NCI-H510A treated with DMSO at 0.1 percent for 48 hours (cell line): ENCODE measurements around the gene DIDO1.
"Not testable (repeated sequence)": the region's sequence is repeated elsewhere in the genome, so short reads cannot be mapped to it uniquely, and the experiment has no call there.

Experiments used
- DNase-seq: peaks from one replicate; lab custom pipeline; 2025; lab: John Stamatoyannopoulos, UW

The DIDO1 gene

DNA sequence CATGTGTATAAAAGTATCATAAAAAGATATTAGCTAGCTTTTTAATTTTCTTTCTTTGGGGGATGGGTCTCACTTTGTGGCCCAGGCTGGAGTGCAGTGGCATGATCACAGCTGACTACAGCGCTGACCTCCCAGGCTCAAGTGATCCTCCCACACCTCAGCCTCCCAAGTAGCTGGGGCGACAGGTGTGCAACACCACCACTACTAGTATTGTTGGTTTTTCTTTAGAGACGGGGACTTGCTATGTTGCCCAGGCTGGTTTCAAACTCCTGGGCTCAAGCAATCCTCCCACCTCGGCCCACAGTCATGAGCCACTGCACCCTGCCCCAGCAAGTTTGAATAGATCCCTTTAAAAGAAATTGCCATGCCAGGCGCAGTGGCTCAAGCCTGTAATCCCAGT, 71.2 kb downstream of the DIDO1 start:
- DNase-seq, result no peak

- DNase-seq, result no peak
These were observed 72.2 kb downstream of the DIDO1 start for GRCh38 chr20:62854121-62854520.

DNA sequence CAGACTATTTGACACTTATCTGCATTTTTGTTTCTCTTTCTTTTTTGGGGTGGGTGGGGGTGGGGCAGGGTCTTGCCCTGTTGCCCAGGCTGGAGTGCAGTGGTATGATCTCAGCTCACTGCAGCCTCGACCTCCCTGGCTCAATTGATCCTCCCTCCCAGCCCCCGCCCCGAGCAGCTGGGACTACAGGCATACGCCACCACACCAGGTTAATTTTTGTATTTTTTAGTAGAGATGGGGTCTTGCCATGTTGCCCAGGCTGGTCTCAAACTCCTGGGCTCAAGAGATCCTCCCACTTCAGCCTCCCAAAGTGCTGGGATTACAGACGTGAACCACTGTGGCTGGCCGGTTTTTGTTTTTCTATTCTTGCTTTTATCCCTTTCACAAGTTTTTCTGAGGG, 73.0 kb downstream of the DIDO1 start:
- not testable (repeated sequence) for DNase-seq

DNA sequence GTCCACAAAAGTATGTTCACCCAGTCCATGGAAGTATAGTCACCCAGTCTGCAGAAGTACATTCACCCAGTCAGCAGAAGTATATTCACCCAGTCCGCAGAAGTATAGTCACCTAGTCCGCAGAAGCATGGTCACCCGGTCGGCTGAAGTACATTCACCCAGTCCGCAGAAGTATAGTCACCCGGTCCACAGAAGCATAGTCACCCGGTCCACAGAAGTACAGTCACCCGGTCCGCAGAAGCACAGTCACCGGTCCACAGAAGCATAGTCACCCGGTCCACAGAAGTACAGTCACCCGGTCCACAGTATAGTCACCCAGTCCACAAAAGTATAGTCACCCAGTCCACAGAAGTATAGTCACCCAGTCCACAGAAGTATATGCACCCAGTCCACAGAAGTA, 73.5 kb downstream of the DIDO1 start:
- no peak for DNase-seq

- no peak for DNase-seq
These were observed 74.1 kb downstream of the DIDO1 start for GRCh38 chr20:62852196-62852595.

DNA sequence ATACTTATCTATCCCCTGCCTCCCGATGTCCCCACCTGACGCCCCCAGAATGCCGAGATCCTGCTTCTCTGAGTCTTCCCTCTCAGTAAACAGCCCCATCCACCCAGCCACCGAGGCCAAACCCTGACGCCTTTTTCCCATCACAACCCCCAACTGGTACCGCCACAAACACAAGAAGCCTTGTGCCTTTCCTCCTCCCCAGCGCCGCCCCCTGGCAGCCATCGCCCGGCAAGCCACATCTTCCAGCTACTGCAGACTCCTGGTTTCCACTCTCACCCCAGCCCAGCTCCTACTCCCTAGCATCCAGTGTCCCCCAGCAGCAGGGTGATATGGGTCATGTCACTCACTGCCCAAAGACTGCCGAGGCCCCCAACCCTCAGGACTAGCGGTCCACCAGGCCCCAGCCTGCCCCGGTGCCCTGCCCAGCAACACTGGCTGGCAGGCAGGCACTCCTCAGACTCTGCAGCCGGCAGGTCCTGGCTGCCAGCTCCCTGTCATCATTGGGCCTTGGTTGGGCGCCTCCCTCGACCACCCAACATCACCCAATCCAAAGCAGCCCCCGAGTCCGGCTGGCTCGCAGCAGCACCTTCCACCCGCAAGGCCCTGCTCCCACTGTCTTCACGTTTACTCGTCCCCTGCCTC, 75.9 kb downstream of the DIDO1 start:
- no peak for DNase-seq

- no peak for DNase-seq
These were observed 76.9 kb downstream of the DIDO1 start for GRCh38 chr20:62849431-62849830.

DNA sequence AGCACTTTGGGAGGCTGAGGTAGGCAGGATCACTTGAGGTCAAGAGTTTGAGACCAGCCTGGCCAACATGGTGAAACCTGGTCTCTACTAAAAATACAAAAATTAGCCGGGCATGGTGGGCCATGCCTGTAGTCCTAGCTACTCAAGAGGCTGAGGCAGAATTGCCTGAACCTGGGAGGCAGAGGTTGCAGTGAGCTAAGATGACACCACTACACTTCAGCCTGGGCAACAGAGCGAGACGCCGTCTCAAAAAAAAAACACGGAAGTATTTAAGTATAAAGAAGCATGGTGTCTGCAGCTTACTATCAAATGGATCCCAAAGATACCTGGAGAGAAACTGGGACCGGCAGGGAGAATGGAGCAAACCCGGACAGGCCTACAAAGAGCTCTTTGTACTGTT, 77.4 kb downstream of the DIDO1 start:
- not testable (repeated sequence) for DNase-seq

- no peak for DNase-seq
These were observed 80.0 kb downstream of the DIDO1 start for GRCh38 chr20:62846166-62846890.

DNA sequence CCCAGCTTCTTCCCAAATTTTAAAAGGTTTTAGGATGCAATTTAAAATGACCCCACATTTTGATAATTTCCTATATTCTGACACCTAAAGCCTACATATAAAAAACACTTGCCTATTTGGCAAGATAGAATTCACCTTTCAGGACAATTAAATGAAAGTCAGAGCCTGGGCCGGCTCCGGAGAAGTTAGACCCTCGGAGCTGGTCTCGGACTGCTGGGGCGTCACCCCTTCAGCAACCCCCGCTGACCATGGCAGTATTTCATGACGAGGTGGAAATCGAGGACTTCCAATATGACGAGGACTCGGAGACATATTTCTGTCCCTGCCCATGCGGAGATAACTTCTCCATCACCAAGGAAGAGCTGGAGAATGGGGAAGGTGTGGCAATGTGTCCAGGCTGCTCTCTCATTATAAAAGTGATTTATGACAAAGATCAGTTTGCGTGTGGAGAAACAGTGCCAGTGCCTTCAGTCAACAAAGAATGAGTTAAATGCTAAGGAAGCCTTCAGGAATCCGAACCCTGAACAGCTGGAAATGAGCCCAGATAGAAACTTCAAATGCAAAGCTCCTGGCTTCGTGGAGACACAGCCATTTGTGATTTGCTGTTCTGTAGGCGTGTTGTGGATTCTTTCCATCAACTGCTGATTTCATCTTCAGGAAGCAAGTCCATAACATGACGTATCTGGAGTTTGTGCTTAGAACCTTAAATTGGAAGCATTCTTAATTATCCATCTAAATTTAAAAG, 80.7 kb downstream of the DIDO1 start:
- DNase-seq, result no peak

- DNase-seq, result no peak
These were observed 82.1 kb downstream of the DIDO1 start for GRCh38 chr20:62844182-62844581.

DNA sequence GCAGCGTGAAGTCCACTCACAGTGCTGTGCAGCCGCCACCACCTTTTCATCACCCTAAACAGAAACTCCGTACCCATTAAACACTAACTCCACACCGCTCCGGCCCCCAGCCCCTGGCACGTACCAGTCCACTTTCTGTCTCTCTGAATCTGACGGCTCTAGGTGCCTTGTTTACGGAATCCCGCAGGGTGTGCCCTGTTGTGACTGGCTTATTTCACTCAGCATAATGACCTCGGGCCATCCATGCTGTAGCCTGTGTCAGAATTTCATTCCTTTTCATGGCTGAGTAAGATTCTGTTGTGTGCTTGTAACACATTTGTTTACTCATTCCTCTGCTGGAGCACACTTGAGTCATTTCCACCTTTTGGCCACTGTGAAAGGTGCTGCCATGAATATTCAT, 82.6 kb downstream of the DIDO1 start:
- DNase-seq, result no peak

- no peak for DNase-seq
These were observed 84.5 kb downstream of the DIDO1 start for GRCh38 chr20:62841705-62842212.

- DNase-seq, result no peak
These were observed 85.8 kb downstream of the DIDO1 start for GRCh38 chr20:62840244-62841197.

GRCh38 chr20:62839816-62840215, 86.5 kb downstream of the DIDO1 start:
- DNase-seq, result no peak

- no peak for DNase-seq
These were observed 87.0 kb downstream of the DIDO1 start for GRCh38 chr20:62839261-62839660.

GRCh38 chr20:62838128-62838891, 88.0 kb downstream of the DIDO1 start:
- DNase-seq, result no peak

- no peak for DNase-seq
These were observed 88.5 kb downstream of the DIDO1 start for GRCh38 chr20:62837790-62838127.

DNA sequence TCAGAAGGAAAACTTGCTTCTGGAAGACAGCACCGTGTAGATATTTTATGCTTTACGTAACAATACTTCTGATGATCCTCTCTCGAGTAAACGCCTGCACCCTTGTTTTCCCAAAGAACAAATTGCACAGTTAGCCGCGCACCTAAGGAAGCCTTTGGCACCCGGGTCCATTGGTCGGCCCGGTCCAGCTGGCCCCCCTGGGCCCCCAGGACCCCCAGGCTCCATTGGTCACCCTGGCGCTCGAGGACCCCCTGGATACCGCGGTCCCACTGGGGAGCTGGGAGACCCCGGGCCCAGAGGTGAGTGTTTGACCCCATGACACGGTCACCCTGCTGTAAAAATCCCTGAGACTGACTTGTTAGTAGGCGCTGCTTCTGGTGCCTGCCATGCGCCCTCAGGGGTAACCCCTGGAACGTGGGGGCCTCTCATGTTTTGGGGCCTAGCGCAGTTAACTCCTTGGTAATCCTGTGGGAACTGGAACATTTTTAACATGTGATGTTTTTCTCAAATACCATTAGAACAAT, 89.3 kb downstream of the DIDO1 start:
- DNase-seq, result no peak

GRCh38 chr20:62835931-62836861, 90.1 kb downstream of the DIDO1 start:
- DNase-seq, result no peak
